ENCODE results near the gene POLD4. TPM values are rescaled to one million over a fixed set of nuclear protein-coding genes. Genes with fewer than 3 reads are reported as not detected.
A peak's percentile ranks its signal among the peaks of the same experiment; 100 is the strongest.
"Not testable (repeated sequence)": the region's sequence is repeated elsewhere in the genome, so short reads cannot be mapped to it uniquely, and the experiment has no call there.

Gene POLD4
- 10 to 100 TPM; 31.7 to 39.5 TPM for total RNA-seq
- polyA plus RNA-seq (2013, experiment 1 of 2), result 95.6 TPM
- 99.2 TPM for polyA plus RNA-seq (2013, experiment 2 of 2)
- total RNA-seq, result 1.3 to 27.1 (median 9.3) reads per million in 172 experiments

GRCh38 chr11:67353317-67354074 is at the start of gene POLD4:
Gene POLD4 (minus strand): TSS chr11:67353546. CDS start chr11:67353399, 147 bp downstream.
- POLR2A ChIA-PET, result interaction anchor here (0.8 to 4.7 kb wide), 44 partner anchors 9 to 276 kb away, joined by 3 to 81 read pairs (median 6); partner anchors contain the start of genes AIP, ANKRD13D, CLCF1 and GRK2
- peak within 1 kb of the TSS; percentile 98 for H3K4me3 Mint-ChIP-seq
- TF ChIP-seq CTCF (IDR thresholded peaks at IDR 0.05), result no peak
- H3K27ac Mint-ChIP-seq, result peak within 1 kb of the TSS; percentile 99
- Histone ChIP-seq H3K4me3 (ENCODE audit: low read length) (peak within 1 kb of the TSS; percentile 78), H3K9me3 (ENCODE audit: control insufficient read depth in 1 of 2, insufficient read depth in 1 of 2, low read length in 2 of 2) (no peaks in the 10 kb centered on the region), H3K4me1 (ENCODE audit: insufficient read depth, low read length) (peaks cover 67% of the 10 kb centered on the region), H3K36me3 (ENCODE audit: insufficient read depth, low read length) (peaks cover 5% of the 10 kb centered on the region), H3K27ac (ENCODE audit: low read depth in 1 of 2, low read length in 2 of 2) (peak within 1 kb of the TSS; percentile 94 to 100), H3K27me3 (ENCODE audit: control insufficient read depth in 1 of 2, insufficient read depth in 2 of 2, low read length in 2 of 2) (no peaks in the 10 kb centered on the region)
- no peaks in the 10 kb centered on the region for H3K9me3 Mint-ChIP-seq
- H3K4me1 Mint-ChIP-seq (ENCODE audit: low read depth), result peaks cover 59% of the 10 kb centered on the region
- no peaks in the 10 kb centered on the region for H3K27me3 Mint-ChIP-seq
- DNase-seq (peak; percentile 90 to 98 (median 96)), ATAC-seq (ENCODE audit: poor library complexity) (peak; percentile 84)
- peaks cover 14% of the 10 kb centered on the region for H3K36me3 Mint-ChIP-seq (ENCODE audit: low read depth)
- CTCF ChIA-PET, result interaction anchor here (0.6 to 10.0 kb wide), 14 partner anchors 17 to 272 kb away, joined by 3 to 241 read pairs (median 4); partner anchors contain the start of gene CLCF1
- intact Hi-C loops (cut with DNase I, micrococcal nuclease), result loop anchor here (1.0 to 10.0 kb wide), 7 partner anchors 20 to 399 kb away; partner anchors contain the start of genes ACY3 (in 1 of the 2), CDK2AP2 (in 1 of the 2), CLCF1 (in 1 of the 2) and NDUFV1 (in 1 of the 2)

GRCh38 chr11:67403085-67403484 is 49.7 kb upstream of the POLD4 start:
- H3K27ac Mint-ChIP-seq, result peak overlapping the region; percentile 98
- CTCF ChIA-PET, result interaction anchor here (1.4 to 5.3 kb wide), 4 partner anchors 14 to 80 kb away, joined by 5 to 46 read pairs (median 14); partner anchors contain the start of genes AIP, CARNS1 and PTPRCAP
- Histone ChIP-seq H3K36me3 (ENCODE audit: insufficient read depth, low read length) (peaks cover 52% of the 10 kb centered on the region), H3K27ac (ENCODE audit: low read depth in 1 of 2, low read length in 2 of 2) (peak overlapping the region; percentile 72 to 84), H3K4me3 (ENCODE audit: low read length) (peak overlapping the region; percentile 100), H3K4me1 (ENCODE audit: insufficient read depth, low read length) (peaks cover 86% of the 10 kb centered on the region)
- POLR2A ChIA-PET, result interaction anchor here (0.9 to 7.1 kb wide), 25 partner anchors 10 to 1979 kb away, joined by 3 to 353 read pairs (median 8); partner anchors contain the start of genes AIP, ANKRD13D, CARNS1 and CORO1B
- H3K9me3 ChIP-seq (ENCODE audit: control insufficient read depth in 1 of 2, insufficient read depth in 1 of 2, low read length in 2 of 2); ATAC-seq (ENCODE audit: poor library complexity); H3K27me3 ChIP-seq (ENCODE audit: control insufficient read depth in 1 of 2, insufficient read depth in 2 of 2, low read length in 2 of 2); DNase-seq; H3K9me3 Mint-ChIP-seq; H3K27me3 Mint-ChIP-seq: not testable (repeated sequence)
- H3K36me3 Mint-ChIP-seq (ENCODE audit: low read depth), result peaks cover 56% of the 10 kb centered on the region
- peaks cover 58% of the 10 kb centered on the region for H3K4me1 Mint-ChIP-seq (ENCODE audit: low read depth)
- peak overlapping the region; percentile 100 for H3K4me3 Mint-ChIP-seq
- intact Hi-C loops (cut with DNase I, micrococcal nuclease), result loop anchor here (1.0 to 5.0 kb wide), 5 partner anchors 14 to 104 kb away; partner anchors contain the start of genes AIP (in 1 of the 2), CDK2AP2 (in 1 of the 2), PITPNM1 (in 1 of the 2) and TMEM134 (in 1 of the 2)

- peaks cover 52% of the 10 kb centered on the region for H3K36me3 ChIP-seq (ENCODE audit: insufficient read depth, low read length)
- CTCF ChIA-PET, result interaction anchor here (0.7 to 5.3 kb wide), 14 partner anchors 11 to 150 kb away, joined by 3 to 46 read pairs (median 6); partner anchors contain the start of genes AIP, CARNS1, CLCF1 and PTPRCAP
These were observed 49.0 kb upstream of the POLD4 start for GRCh38 chr11:67402192-67402839.

More at GRCh38 chr11:67402192-67402839, 49.0 kb upstream of the POLD4 start:
- not testable (repeated sequence) for DNase-seq; H3K27me3 Mint-ChIP-seq; H3K9me3 ChIP-seq (ENCODE audit: control insufficient read depth in 1 of 2, insufficient read depth in 1 of 2, low read length in 2 of 2); H3K9me3 Mint-ChIP-seq; ATAC-seq (ENCODE audit: poor library complexity); H3K27me3 ChIP-seq (ENCODE audit: control insufficient read depth in 1 of 2, insufficient read depth in 2 of 2, low read length in 2 of 2)
- Mint-ChIP-seq H3K4me1 (ENCODE audit: low read depth) (peaks cover 57% of the 10 kb centered on the region), H3K4me3 (peak overlapping the region; percentile 100), H3K27ac (peak overlapping the region; percentile 98), H3K36me3 (ENCODE audit: low read depth) (peaks cover 56% of the 10 kb centered on the region)
- Histone ChIP-seq H3K4me1 (ENCODE audit: insufficient read depth, low read length) (peaks cover 86% of the 10 kb centered on the region), H3K4me3 (ENCODE audit: low read length) (peak overlapping the region; percentile 51), H3K27ac (ENCODE audit: low read depth in 1 of 2, low read length in 2 of 2) (peak overlapping the region; percentile 62 to 84)
- POLR2A ChIA-PET, result interaction anchor here (0.7 to 7.1 kb wide), 26 partner anchors 10 to 759 kb away, joined by 3 to 353 read pairs (median 7); partner anchors contain the start of genes AIP, CARNS1, CLCF1 and GPR152
- intact Hi-C loops (cut with DNase I, micrococcal nuclease), result loop anchor here in 1 of 2 experiments (2.0 to 5.0 kb wide), 2 partner anchors 66 to 105 kb away; partner anchors contain the start of genes CDK2AP2, PITPNM1 and TMEM134
